ENCODE data around the gene C10orf95. TPM values are rescaled to one million over a fixed set of nuclear protein-coding genes. Genes with fewer than 3 reads are reported as not detected.

Gene C10orf95
- total RNA-seq, 4 donors from 2014 or later = 1.0 TPM; not detected in 3

DNA sequence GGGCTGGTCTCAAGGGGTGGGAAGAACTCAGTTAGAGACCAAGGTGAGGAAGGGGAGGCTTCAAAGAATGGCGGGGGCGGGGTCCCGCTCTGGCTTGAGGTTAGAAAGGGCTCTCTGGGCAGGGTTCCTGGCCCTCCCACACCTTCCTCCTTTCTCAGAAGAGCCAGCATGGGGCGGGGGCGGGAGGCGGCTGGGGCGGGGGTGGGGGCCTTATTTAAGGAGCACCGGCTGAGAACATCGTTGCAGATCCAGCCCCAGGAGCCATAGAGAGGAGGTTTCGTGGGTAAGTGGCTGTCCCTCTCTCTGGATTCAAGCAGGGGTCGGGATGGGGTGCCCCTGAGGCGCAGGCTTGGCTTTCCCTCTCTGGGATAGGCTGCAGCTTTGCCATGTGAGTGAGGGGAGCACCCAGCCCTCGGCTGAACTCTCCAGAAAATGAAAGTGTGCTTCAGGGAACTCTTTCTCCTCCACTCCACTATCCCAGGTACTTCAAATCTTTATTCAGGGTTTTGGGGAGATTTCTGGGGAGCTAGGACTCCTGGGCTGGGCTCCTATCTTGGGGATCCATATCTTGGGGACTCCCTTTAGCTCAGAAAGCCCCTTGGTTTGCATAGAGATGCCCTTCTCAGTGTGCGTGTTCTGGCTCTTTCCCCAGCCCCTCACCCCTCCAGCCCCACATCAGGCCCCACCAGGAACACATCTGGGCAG is 15.7 kb downstream of the C10orf95 start:
- H3K4me1 ChIP-seq = peaks cover 14 to 38% (median 27%) of the 10 kb centered on the region in 4 donors
- intact Hi-C loops (cut with DNase I) = no loop called here
- TF ChIP-seq POLR2AphosphoS5 (IDR thresholded peaks at IDR 0.05) (no peak), EP300 (IDR thresholded peaks at IDR 0.05) (no peak), CTCF (IDR thresholded peaks at IDR 0.05) (no peak), POLR2A (IDR thresholded peaks at IDR 0.05; ENCODE audit: low read depth) (no peak)
- peak overlapping the region in 2 of 4 donors; percentile 13 to 40 for H3K27ac ChIP-seq (replicated peaks in 1 of 4)
- WGBS = 16% methylated on average over 12 of the region's 14 CpGs
- H3K9me3 ChIP-seq = no peaks in the 10 kb centered on the region
- H3K4me3 ChIP-seq = peak overlapping the region; percentile 21 to 43 (median 24)
- H3K36me3 ChIP-seq = no peaks in the 10 kb centered on the region
- DNase-seq (ENCODE audit: extremely low spot score) = no peak
- peaks cover 0 to 39% (median 4%) of the 10 kb centered on the region in 4 donors for H3K27me3 ChIP-seq

DNA sequence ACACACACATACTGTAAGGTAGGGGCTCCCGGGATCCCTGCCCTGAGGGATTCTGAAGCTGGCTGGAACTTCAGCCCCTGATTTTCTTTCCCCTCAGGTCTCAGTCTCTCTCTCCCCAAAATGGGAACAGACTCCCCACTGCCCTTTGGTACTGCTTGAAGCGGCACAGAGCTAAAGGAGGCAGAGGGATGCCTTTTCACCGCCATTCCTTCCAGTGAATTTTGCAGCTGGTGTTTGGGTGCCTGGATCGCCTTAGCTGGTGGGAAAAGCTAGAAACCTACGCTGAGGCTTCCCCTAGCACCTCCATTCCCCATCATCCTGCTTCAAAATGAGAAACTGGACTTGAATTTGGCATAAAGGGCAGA is 16.2 kb downstream of the C10orf95 start:
- Histone ChIP-seq H3K4me3 (peak overlapping the region in 1 of 4 donors; percentile 43), H3K9me3 (no peaks in the 10 kb centered on the region), H3K36me3 (no peaks in the 10 kb centered on the region), H3K27ac (replicated peaks in 1 of 4) (peak overlapping the region in 2 of 4 donors; percentile 13 to 40), H3K4me1 (peaks cover 14 to 38% (median 27%) of the 10 kb centered on the region in 4 donors), H3K27me3 (peaks cover 0 to 39% (median 4%) of the 10 kb centered on the region in 4 donors)
- intact Hi-C loops (cut with DNase I) = no loop called here
- no peak for DNase-seq (ENCODE audit: extremely low spot score)
- TF ChIP-seq EP300 (IDR thresholded peaks at IDR 0.05) = no peak
- TF ChIP-seq POLR2AphosphoS5 (IDR thresholded peaks at IDR 0.05) = no peak
- no peak for TF ChIP-seq CTCF (IDR thresholded peaks at IDR 0.05)
- no peak for TF ChIP-seq POLR2A (IDR thresholded peaks at IDR 0.05; ENCODE audit: low read depth)
- 35% methylated on average over 5 of the region's 5 CpGs for WGBS

DNA sequence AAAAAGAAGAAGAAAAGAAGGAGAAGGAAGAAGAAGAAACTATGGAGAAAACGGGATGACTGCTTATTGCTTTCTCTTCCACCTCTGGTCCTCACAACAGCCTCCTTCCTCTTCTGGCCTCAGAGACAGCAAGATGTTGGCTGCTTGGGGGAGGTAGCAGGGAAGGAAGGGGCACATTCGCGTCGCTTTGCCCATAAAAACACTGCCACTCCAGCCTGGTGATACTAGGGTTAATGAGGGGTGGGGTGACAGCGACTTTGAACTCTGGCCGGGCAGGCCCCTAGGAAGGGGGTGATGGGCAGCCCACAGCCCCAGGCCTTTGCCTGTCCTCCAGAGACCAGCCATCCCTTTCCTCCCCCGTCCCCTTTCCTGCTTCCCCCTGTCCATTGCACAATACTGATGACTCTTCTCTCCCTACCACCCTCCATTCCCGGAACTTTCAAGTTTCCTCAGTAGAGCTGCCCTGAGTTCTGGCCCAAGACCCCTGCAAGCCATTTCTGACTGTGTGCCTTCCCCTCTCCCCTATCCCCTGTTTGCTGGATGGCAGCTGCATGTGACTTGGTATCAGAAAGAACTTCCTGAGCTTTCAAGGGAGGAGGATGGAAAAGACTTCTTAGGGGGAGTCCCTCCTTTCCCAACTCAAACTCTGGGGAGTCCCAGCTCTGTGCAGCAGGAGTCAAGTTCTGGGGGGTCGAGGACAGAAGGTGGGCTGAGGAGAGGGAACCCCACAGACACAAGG is 16.8 kb downstream of the C10orf95 start:
- H3K4me1 ChIP-seq = peaks cover 14 to 38% (median 27%) of the 10 kb centered on the region in 4 donors
- no peaks in the 10 kb centered on the region for H3K36me3 ChIP-seq
- no peak for TF ChIP-seq CTCF (IDR thresholded peaks at IDR 0.05)
- no peak for TF ChIP-seq POLR2A (IDR thresholded peaks at IDR 0.05; ENCODE audit: low read depth)
- TF ChIP-seq EP300 (IDR thresholded peaks at IDR 0.05) = no peak
- TF ChIP-seq POLR2AphosphoS5 (IDR thresholded peaks at IDR 0.05) = no peak
- H3K27me3 ChIP-seq = peaks cover 0 to 39% (median 4%) of the 10 kb centered on the region in 4 donors
- no peaks in the 10 kb centered on the region for H3K9me3 ChIP-seq
- 35% methylated on average over 9 of the region's 9 CpGs for WGBS
- H3K4me3 ChIP-seq = no peak overlapping the region
- H3K27ac ChIP-seq (replicated peaks in 1 of 4) = peak overlapping the region in 2 of 4 donors; percentile 13 to 40
- intact Hi-C loops (cut with DNase I) = no loop called here
- no peak for DNase-seq (ENCODE audit: extremely low spot score)

DNA sequence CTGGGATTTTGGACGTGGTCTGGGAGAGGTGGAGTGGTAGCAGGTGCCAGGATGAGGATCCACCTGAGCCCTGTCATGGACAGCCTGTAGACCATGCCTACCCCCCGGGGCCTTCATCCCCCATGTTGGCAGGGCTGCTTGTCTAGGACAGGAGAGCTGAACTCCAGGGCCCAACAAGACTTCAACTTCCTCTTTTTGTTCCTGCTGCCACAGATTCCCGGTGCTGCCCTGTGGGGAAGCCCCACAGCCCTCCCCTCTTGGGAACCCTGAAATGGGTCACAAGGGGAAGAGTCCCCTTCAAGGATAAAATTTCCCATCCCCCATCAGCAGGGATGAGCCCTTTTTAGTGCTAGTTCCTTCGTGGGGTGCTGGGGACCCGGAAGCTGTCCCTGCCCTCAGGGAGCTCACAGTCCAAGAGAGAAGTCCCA is 17.7 kb downstream of the C10orf95 start:
- 65% methylated on average over 5 of the region's 5 CpGs for whole genome bisulfite sequencing

More for the DNA sequence above, 17.7 kb downstream of the C10orf95 start:
- Histone ChIP-seq H3K4me3 (no peak overlapping the region), H3K27ac (replicated peaks in 1 of 4) (peak overlapping the region in 1 of 4 donors; percentile 85), H3K4me1 (peaks cover 14 to 38% (median 27%) of the 10 kb centered on the region in 4 donors), H3K27me3 (peaks cover 0 to 39% (median 4%) of the 10 kb centered on the region in 4 donors), H3K36me3 (no peaks in the 10 kb centered on the region), H3K9me3 (no peaks in the 10 kb centered on the region)
- no peak for DNase-seq (ENCODE audit: extremely low spot score)
- intact Hi-C loops (cut with DNase I) = no loop called here
- TF ChIP-seq EP300 (IDR thresholded peaks at IDR 0.05) (no peak), CTCF (IDR thresholded peaks at IDR 0.05) (no peak), POLR2AphosphoS5 (IDR thresholded peaks at IDR 0.05) (no peak), POLR2A (IDR thresholded peaks at IDR 0.05; ENCODE audit: low read depth) (no peak)

All from esophagus muscularis mucosa (tissue), 4 donors.